Daoy (cell line): ENCODE data around the gene ARHGAP21. TPM values are rescaled to one million over a fixed set of nuclear protein-coding genes. Genes with fewer than 3 reads are reported as not detected.
"Not testable (repeated sequence)": the region's sequence is repeated elsewhere in the genome, so short reads cannot be mapped to it uniquely, and the experiment has no call there.

Experiments used
- DNase-seq: peaks from one replicate; pipeline ENCODE4 v3.0.0-alpha.2; 2015; ENCODE audit warnings: low read depth
- total RNA-seq: library from RNA; depleted of rRNA; stranded (reverse); fragments of >200 nt; shearing (Covaris generic); gene quantifications from 2 replicates; pipeline ENCODE4 v1.2.3, GENCODE V29; 2014; rRNA removed

The ARHGAP21 gene
- total RNA-seq = 20.7 and 21.1 TPM in 2 replicates

- DNase-seq = peak; percentile 70
Measured at GRCh38 chr10:24723788-24724380, at the start of gene ARHGAP21. TSS of gene ARHGAP21 (minus strand) at chr10:24723887. CDS start at chr10:24721899, 1,988 bp downstream.

GRCh38 chr10:24771943-24772694 is 48.4 kb upstream of the ARHGAP21 start:
- DNase-seq = no peak

GRCh38 chr10:24764991-24765390 is 41.3 kb upstream of the ARHGAP21 start:
- not testable (repeated sequence) for DNase-seq

GRCh38 chr10:24762966-24763623 is 39.4 kb upstream of the ARHGAP21 start:
- peak; percentile 3 for DNase-seq

- no peak for DNase-seq
Measured at GRCh38 chr10:24762161-24762924, 38.7 kb upstream of the ARHGAP21 start.

GRCh38 chr10:24759672-24760071 is 36.0 kb upstream of the ARHGAP21 start:
- no peak for DNase-seq

GRCh38 chr10:24758254-24758653 is 34.6 kb upstream of the ARHGAP21 start:
- not testable (repeated sequence) for DNase-seq

- no peak for DNase-seq
Measured at GRCh38 chr10:24756283-24756682, 32.6 kb upstream of the ARHGAP21 start.

- DNase-seq = no peak
Measured at GRCh38 chr10:24751716-24752115, 28.0 kb upstream of the ARHGAP21 start.

GRCh38 chr10:24750695-24751094 is 27.0 kb upstream of the ARHGAP21 start:
- no peak for DNase-seq

- no peak for DNase-seq
Measured at GRCh38 chr10:24748214-24748613, 24.5 kb upstream of the ARHGAP21 start.

GRCh38 chr10:24744946-24745345 is 21.3 kb upstream of the ARHGAP21 start:
- no peak for DNase-seq

- DNase-seq = no peak
Measured at GRCh38 chr10:24740714-24741113, 17.0 kb upstream of the ARHGAP21 start.

- DNase-seq = no peak
Measured at GRCh38 chr10:24737001-24737400, 13.3 kb upstream of the ARHGAP21 start.

GRCh38 chr10:24731942-24732341 is 8.3 kb upstream of the ARHGAP21 start:
- no peak for DNase-seq

- DNase-seq = no peak
Measured at GRCh38 chr10:24730811-24731210, 7.1 kb upstream of the ARHGAP21 start.

- DNase-seq = no peak
Measured at GRCh38 chr10:24727786-24728185, 4.1 kb upstream of the ARHGAP21 start.

- no peak for DNase-seq
Measured at GRCh38 chr10:24726626-24727025, 2.9 kb upstream of the ARHGAP21 start.

GRCh38 chr10:24726029-24726428 is 2.3 kb upstream of the ARHGAP21 start:
- not testable (repeated sequence) for DNase-seq

- DNase-seq = peak; percentile 96
Measured at GRCh38 chr10:24724381-24725228, 918 bp upstream of the ARHGAP21 start.

- DNase-seq = peak; percentile 30
Measured at GRCh38 chr10:24723386-24723787, 300 bp downstream of the ARHGAP21 start.
